ENCODE measurements around the gene PRPF40B. TPM values are rescaled to one million over a fixed set of nuclear protein-coding genes. Genes with fewer than 3 reads are reported as not detected.

PRPF40B gene
- total and polyA plus RNA-seq, 4 donors: 11.1 to 42.2 (median 28.3) TPM

DNA sequence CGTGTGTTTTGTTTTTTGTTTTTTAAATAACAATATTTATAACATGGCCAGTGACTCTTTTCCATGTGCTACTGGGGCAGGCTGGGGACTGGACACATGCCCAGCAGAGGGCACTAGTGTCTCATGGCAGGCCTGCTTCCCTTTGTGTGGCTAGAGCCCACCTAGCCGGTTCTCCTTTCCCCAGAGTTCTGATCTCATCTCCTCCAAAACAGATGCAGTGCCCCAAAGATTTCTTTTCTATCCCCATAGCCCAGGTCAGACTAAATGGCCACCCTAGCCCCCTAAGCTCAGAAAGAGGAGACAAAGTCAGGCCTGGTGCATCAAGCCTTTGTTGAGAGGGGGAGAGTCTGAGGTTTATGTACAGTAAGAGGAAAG is 21.2 kb downstream of the PRPF40B start:
- Histone ChIP-seq H3K9me3 (ENCODE audit: control insufficient read depth, insufficient read depth, low read length) (no peaks in the 10 kb centered on the region), H3K27ac (ENCODE audit: low read depth, low read length) (no peak overlapping the region), H3K36me3 (ENCODE audit: control insufficient read depth, insufficient read depth, low read length) (peaks cover 80% of the 10 kb centered on the region), H3K4me1 (ENCODE audit: control insufficient read depth, insufficient read depth, low read length) (peaks cover 35% of the 10 kb centered on the region), H3K4me3 (ENCODE audit: low read depth, low read length) (no peak overlapping the region), H3K27me3 (ENCODE audit: control insufficient read depth, insufficient read depth, low read length) (no peaks in the 10 kb centered on the region)
- DNase-seq (ENCODE audit: low read depth in 4 of 6, low spot score in 6 of 6): peak in 4 of 6 donors; percentile 61 to 89 (median 75)
- WGBS (ENCODE audit: insufficient coverage): 0% methylated on average over 1 of the region's 2 CpGs

DNA sequence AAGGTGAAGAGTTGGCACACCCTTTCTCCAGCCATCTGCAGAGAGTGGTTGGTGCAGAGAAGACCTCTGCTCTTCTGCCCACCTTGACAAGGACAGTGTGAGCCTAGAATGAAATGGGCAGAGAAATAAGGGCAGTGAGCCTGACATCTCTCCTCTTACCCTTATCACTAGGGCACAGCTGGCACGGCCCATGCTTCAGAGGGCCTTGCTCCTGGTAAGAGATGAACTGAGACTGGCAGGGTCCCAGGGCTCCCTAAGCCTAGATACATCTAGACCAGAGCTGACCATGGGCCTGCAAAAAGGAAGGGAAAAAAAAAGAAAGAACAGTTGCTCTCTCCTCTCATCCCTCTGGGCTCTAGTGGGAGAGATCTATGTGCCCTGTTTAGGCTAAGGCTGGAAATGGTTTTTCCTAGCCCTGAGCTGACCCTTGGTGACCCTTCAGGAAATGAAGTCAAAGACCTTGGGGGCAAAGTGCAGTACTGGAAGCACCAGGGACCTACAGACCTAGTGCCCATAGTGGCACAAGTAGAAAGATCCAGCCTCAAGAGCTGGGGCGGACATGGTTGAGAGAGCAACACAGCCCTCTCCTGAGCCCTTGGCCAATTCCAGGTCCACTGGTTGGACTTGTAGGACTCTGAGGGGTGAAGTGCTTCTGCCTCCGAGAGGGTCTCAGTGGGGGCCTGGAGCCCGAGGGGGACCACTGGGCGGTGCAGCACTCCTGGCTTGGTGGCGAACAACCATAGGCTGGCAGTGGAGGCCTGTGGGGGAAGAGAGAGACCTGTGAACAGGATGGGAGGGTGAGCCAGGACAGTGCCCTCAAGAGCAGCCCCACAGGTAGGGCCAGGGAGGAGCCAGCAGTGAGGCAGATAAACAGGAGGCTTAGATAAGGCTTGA is 22.0 kb downstream of the PRPF40B start:
- Histone ChIP-seq H3K36me3 (ENCODE audit: control insufficient read depth, insufficient read depth, low read length) (peaks cover 87% of the 10 kb centered on the region), H3K4me1 (ENCODE audit: control insufficient read depth, insufficient read depth, low read length) (peaks cover 36% of the 10 kb centered on the region), H3K9me3 (ENCODE audit: control insufficient read depth, insufficient read depth, low read length) (no peaks in the 10 kb centered on the region), H3K4me3 (ENCODE audit: low read depth, low read length) (no peak overlapping the region), H3K27ac (ENCODE audit: low read depth, low read length) (no peak overlapping the region), H3K27me3 (ENCODE audit: control insufficient read depth, insufficient read depth, low read length) (no peaks in the 10 kb centered on the region)
- 96% methylated on average over 5 of the region's 6 CpGs for WGBS (ENCODE audit: insufficient coverage)
- DNase-seq (ENCODE audit: low read depth in 4 of 6, low spot score in 6 of 6): no peak

DNA sequence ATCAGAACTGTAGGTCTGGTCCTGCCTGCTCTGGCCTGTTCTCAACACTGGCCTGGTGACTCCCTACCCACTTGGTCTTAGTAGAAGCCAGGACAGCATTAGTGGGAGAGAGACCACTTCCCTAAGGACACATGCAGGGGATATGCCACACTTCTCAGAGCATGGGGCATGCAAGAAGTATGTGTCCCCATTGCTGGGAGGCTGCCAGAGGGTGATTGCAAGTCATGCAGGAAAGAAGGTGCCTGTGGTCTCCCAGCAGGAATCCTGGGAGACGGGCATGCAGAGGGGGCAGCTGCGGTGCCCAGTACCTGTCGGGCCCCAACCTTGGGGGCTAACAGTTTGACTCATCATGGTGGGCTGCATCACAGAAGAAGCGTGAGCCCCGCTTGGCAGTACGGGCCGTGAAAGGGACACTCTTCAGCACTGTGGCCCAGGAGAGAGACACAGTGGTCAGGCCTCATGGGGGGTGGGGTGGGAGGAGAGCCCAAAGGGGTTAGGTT is 23.0 kb downstream of the PRPF40B start:
- peaks cover 95% of the 10 kb centered on the region for H3K36me3 ChIP-seq (ENCODE audit: control insufficient read depth, insufficient read depth, low read length)
- no peak for DNase-seq (ENCODE audit: low read depth in 4 of 6, low spot score in 6 of 6)
- no peaks in the 10 kb centered on the region for H3K9me3 ChIP-seq (ENCODE audit: control insufficient read depth, insufficient read depth, low read length)
- H3K27ac ChIP-seq (ENCODE audit: low read depth, low read length): no peak overlapping the region
- no peaks in the 10 kb centered on the region for H3K27me3 ChIP-seq (ENCODE audit: control insufficient read depth, insufficient read depth, low read length)
- WGBS (ENCODE audit: insufficient coverage): 93% methylated on average over 7 of the region's 7 CpGs
- peaks cover 36% of the 10 kb centered on the region for H3K4me1 ChIP-seq (ENCODE audit: control insufficient read depth, insufficient read depth, low read length)
- no peak overlapping the region for H3K4me3 ChIP-seq (ENCODE audit: low read depth, low read length)

DNA sequence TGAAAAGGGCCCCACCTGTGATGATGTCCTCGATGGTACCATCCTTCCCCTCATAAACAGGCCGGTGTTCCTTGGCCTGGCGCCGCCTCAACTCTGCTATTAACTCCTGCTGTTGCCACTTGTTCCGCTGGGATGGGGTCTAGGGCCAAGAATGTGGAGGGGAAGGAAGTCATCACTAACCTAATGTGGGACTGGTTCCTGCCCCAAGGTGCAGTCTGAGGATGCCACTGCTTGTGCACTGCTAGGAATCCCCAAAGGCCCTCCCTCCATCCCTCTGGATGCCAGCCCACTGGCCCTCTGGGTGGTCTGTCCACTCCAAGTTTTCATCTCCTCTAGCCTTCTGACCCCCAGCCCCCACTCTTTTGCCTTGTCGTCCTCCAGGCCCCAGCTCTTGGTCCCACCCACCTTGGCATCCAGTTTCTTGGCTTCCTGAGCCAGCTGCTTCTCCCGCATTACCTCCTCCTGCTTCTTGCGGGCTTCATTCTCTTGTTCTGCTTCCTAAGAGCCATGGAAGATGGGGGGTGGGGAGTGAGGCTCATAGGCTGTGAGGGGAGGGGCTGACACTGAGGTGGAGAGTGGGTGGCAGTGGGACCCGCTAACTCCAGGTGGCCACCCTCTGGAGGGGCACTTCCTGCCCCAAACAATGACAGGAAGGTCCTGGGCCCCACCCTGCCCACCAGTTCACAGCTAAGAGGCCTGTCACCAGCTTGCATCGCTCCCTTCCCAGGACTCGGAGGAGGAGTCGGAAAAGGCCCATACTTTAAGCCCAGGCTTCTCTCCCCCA is 23.7 kb downstream of the PRPF40B start:
- Histone ChIP-seq H3K4me1 (ENCODE audit: control insufficient read depth, insufficient read depth, low read length) (peaks cover 40% of the 10 kb centered on the region), H3K27me3 (ENCODE audit: control insufficient read depth, insufficient read depth, low read length) (no peaks in the 10 kb centered on the region)
- WGBS (ENCODE audit: insufficient coverage): 68% methylated on average over 6 of the region's 12 CpGs

DNA sequence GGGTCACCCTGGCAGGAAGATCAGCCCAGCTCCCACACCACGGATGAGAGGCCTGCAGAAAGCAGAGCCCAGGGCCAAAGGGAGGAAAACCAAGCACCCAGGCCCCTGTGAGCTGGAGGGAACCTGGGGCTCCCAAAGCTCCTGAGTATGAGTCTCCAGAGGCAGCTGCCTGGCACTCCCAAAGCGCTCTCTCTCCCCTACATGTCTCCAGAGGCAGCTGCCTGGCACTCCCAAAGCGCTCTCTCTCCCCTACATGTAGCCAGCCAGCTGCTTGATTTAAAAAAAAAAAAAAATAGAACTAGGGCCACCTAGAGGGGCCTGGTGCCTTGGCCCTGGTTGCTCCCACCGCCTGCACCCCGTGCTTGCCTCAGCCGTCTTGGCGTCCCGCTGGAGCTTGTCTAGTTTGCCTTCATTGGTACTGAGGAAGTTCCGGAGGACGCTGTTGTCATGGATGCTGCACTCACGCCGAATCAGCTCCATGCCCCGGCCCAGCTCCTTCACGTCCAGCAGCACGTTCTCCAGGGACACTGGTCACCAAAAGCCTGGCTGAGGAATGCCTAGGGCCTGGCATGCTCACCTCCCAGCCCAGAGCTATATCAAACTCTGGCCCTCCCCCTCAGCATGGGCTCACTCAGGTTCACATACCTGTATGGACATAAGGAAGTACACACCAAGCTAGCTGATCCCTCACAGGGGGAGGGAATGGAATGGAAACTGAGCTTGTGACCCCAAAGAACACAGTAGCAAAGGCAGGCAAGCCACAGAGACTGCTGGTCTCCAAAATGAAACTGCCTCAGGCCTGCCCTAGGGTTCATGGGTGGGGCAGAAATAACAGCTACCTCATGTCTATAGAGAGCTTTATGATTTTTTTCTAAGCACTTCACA is 24.7 kb downstream of the PRPF40B start:
- H3K4me1 ChIP-seq (ENCODE audit: control insufficient read depth, insufficient read depth, low read length): peaks cover 40% of the 10 kb centered on the region

More for the DNA sequence above, 23.7 kb downstream of the PRPF40B start:
- Histone ChIP-seq H3K9me3 (ENCODE audit: control insufficient read depth, insufficient read depth, low read length) (no peaks in the 10 kb centered on the region), H3K4me3 (ENCODE audit: low read depth, low read length) (no peak overlapping the region), H3K27ac (ENCODE audit: low read depth, low read length) (no peak overlapping the region), H3K36me3 (ENCODE audit: control insufficient read depth, insufficient read depth, low read length) (peaks cover 93% of the 10 kb centered on the region)
- DNase-seq (ENCODE audit: low read depth in 4 of 6, low spot score in 6 of 6): no peak

DNA sequence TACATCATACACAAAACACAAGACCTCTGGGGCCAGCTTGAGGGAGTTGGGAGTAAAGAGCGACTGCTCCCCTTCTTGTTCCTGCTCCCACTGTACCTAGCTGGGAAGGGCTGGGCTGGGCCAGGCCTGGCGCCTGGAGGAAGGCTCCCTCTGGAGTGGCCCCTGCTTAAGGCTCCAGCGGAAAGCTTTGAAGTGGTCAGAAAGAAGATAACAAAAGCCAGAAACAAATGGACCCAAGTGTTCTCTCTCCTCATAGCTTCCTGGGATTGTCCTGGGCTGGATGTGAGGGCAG is 25.3 kb downstream of the PRPF40B start:
- WGBS (ENCODE audit: insufficient coverage): 89% methylated on average over 1 of the region's 3 CpGs
- Histone ChIP-seq H3K27ac (ENCODE audit: low read depth, low read length) (no peak overlapping the region), H3K27me3 (ENCODE audit: control insufficient read depth, insufficient read depth, low read length) (no peaks in the 10 kb centered on the region), H3K4me3 (ENCODE audit: low read depth, low read length) (no peak overlapping the region), H3K4me1 (ENCODE audit: control insufficient read depth, insufficient read depth, low read length) (peaks cover 40% of the 10 kb centered on the region), H3K9me3 (ENCODE audit: control insufficient read depth, insufficient read depth, low read length) (no peaks in the 10 kb centered on the region), H3K36me3 (ENCODE audit: control insufficient read depth, insufficient read depth, low read length) (peaks cover 93% of the 10 kb centered on the region)
- DNase-seq (ENCODE audit: low read depth in 4 of 6, low spot score in 6 of 6): no peak

More for the DNA sequence above, 24.7 kb downstream of the PRPF40B start:
- 78% methylated on average over 14 of the region's 15 CpGs for WGBS (ENCODE audit: insufficient coverage)
- Histone ChIP-seq H3K36me3 (ENCODE audit: control insufficient read depth, insufficient read depth, low read length) (peaks cover 91% of the 10 kb centered on the region), H3K27ac (ENCODE audit: low read depth, low read length) (no peak overlapping the region), H3K27me3 (ENCODE audit: control insufficient read depth, insufficient read depth, low read length) (no peaks in the 10 kb centered on the region), H3K4me3 (ENCODE audit: low read depth, low read length) (no peak overlapping the region), H3K9me3 (ENCODE audit: control insufficient read depth, insufficient read depth, low read length) (no peaks in the 10 kb centered on the region)
- no peak for DNase-seq (ENCODE audit: low read depth in 4 of 6, low spot score in 6 of 6)

DNA sequence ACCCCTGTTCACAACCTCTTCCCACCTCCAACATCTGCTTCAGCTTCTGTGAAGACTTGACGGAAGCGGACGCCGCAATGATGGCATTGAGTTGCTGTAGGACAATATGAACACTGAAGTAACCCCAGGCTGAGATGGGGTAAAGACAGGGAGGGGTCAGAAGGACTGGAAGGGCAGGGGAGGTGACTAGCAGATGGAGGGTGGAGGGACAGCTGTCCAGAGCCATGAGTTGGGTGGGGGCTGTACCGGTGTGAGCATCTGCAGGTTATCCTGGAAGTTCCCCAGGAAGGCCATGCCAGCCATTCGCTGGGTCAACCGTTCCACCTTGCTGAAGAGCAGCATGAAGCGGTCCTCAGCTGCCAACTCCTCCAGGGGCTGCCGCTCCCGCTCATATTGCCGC is 26.1 kb downstream of the PRPF40B start:
- Histone ChIP-seq H3K4me3 (ENCODE audit: low read depth, low read length) (no peak overlapping the region), H3K27ac (ENCODE audit: low read depth, low read length) (no peak overlapping the region), H3K27me3 (ENCODE audit: control insufficient read depth, insufficient read depth, low read length) (no peaks in the 10 kb centered on the region), H3K36me3 (ENCODE audit: control insufficient read depth, insufficient read depth, low read length) (peaks cover 90% of the 10 kb centered on the region), H3K9me3 (ENCODE audit: control insufficient read depth, insufficient read depth, low read length) (no peaks in the 10 kb centered on the region), H3K4me1 (ENCODE audit: control insufficient read depth, insufficient read depth, low read length) (peaks cover 38% of the 10 kb centered on the region)
- DNase-seq (ENCODE audit: low read depth in 4 of 6, low spot score in 6 of 6): no peak
- WGBS (ENCODE audit: insufficient coverage): 93% methylated on average over 6 of the region's 11 CpGs

DNA sequence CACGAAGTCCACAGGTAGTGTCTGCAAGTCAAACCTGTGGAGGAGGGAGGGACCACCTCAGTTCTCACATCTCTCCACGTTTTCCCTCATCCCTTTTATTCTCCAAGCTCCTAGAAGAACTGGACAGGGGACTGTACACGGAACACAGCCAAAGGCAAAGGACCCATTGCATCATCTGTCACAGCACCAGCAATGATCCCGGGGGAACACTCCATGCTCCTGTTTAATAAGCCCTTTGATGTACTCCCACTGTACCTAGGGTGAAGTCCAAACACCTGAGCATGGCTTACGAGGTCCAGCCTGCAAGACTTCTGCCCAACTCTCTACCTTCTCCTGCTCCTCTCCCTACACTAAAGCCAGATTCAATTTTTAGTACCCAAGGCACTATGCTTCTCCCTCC is 26.5 kb downstream of the PRPF40B start:
- Histone ChIP-seq H3K4me1 (ENCODE audit: control insufficient read depth, insufficient read depth, low read length) (peaks cover 35% of the 10 kb centered on the region), H3K27ac (ENCODE audit: low read depth, low read length) (no peak overlapping the region), H3K36me3 (ENCODE audit: control insufficient read depth, insufficient read depth, low read length) (peaks cover 90% of the 10 kb centered on the region), H3K4me3 (ENCODE audit: low read depth, low read length) (no peak overlapping the region), H3K9me3 (ENCODE audit: control insufficient read depth, insufficient read depth, low read length) (no peaks in the 10 kb centered on the region), H3K27me3 (ENCODE audit: control insufficient read depth, insufficient read depth, low read length) (no peaks in the 10 kb centered on the region)
- WGBS (ENCODE audit: insufficient coverage): 85% methylated on average over 4 of the region's 5 CpGs
- DNase-seq (ENCODE audit: low read depth in 4 of 6, low spot score in 6 of 6): no peak

DNA sequence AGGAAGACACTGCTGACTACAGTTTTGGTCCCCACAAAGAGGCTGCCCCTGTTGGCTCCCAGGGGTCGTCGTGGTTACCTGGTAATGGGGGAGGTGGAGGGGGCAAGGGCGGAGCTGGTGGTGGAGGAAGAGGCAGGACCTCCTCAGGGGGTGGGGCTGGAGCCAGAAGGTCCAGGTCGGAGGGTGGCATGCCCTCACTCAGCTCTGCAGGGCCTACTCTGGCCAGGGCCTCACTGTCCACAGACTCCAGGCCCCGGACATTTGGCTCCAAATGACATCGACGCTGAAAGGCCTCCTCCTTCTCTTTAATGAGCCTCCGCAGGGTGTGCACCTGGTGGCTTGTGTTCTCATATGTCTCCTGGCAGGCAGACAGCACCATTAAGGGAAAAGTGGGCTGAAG is 28.5 kb downstream of the PRPF40B start:
- H3K27me3 ChIP-seq (ENCODE audit: control insufficient read depth, insufficient read depth, low read length): no peaks in the 10 kb centered on the region
- WGBS (ENCODE audit: insufficient coverage): 70% methylated on average over 7 of the region's 8 CpGs
- H3K36me3 ChIP-seq (ENCODE audit: control insufficient read depth, insufficient read depth, low read length): peaks cover 81% of the 10 kb centered on the region
- no peak overlapping the region for H3K27ac ChIP-seq (ENCODE audit: low read depth, low read length)
- no peak for DNase-seq (ENCODE audit: low read depth in 4 of 6, low spot score in 6 of 6)
- H3K4me3 ChIP-seq (ENCODE audit: low read depth, low read length): no peak overlapping the region
- H3K4me1 ChIP-seq (ENCODE audit: control insufficient read depth, insufficient read depth, low read length): peaks cover 30% of the 10 kb centered on the region
- no peaks in the 10 kb centered on the region for H3K9me3 ChIP-seq (ENCODE audit: control insufficient read depth, insufficient read depth, low read length)

Measured in spinal cord (tissue), 10 donors.